HepG2 (cell line): ENCODE results near the gene CNTN2. TPM values are rescaled to one million over a fixed set of nuclear protein-coding genes. Genes with fewer than 3 reads are reported as not detected.

Experiments
- BHLHE40 ChIP-seq: IDR thresholded peaks from 2 replicates; pipeline ENCODE4 v1.6.1; 2011; ENCODE audit warnings: low read length, improper control_type of control experiment
- BRF2 ChIP-seq: sonication (generic); formaldehyde crosslinking; IDR thresholded peaks from 2 replicates; pipeline ENCODE4 v1.8.1; 2022; ENCODE audit warnings: mild to moderate bottlenecking, missing genetic modification reagents
- FOXC1 ChIP-seq: sonication (generic); formaldehyde crosslinking; IDR thresholded peaks from 2 replicates; pipeline ENCODE4 v1.8.0; 2022; ENCODE audit warnings: mild to moderate bottlenecking, missing genetic modification reagents, borderline replicate concordance
- FOXK1 ChIP-seq: sonication (generic); formaldehyde crosslinking; IDR thresholded peaks from 2 replicates; pipeline ENCODE4 v1.4.0; 2020; ENCODE audit warnings: low read depth, missing genetic modification reagents, borderline replicate concordance
- FOXM1 ChIP-seq: sonication (generic); formaldehyde crosslinking; IDR thresholded peaks from 2 replicates; pipeline ENCODE4 v1.5.0; 2020; ENCODE audit warnings: missing genetic modification reagents
- GTF2F1 ChIP-seq: fragments of 150-350 bp; IDR thresholded peaks from 2 replicates; pipeline ENCODE4 v1.6.1; 2014; ENCODE audit warnings: low read length
- HDAC6 ChIP-seq: fragments of 200-600 bp; sonication (generic); IDR thresholded peaks from 2 replicates; pipeline ENCODE4 v1.7.0; 2017; ENCODE audit warnings: mild to moderate bottlenecking, antibody characterized with exemption, low read length, low read depth
- MXI1 ChIP-seq: IDR thresholded peaks from 3 replicates; pipeline ENCODE4 v1.6.1; 2012; ENCODE audit warnings: low read depth, low read length, inconsistent platforms, borderline replicate concordance
- NFIB ChIP-seq: sonication (generic); formaldehyde crosslinking; IDR thresholded peaks from 2 replicates; pipeline ENCODE4 v1.9.0; 2021; ENCODE audit warnings: missing genetic modification reagents, mild to moderate bottlenecking, borderline replicate concordance
- NFIC ChIP-seq: IDR thresholded peaks from 2 replicates; pipeline ENCODE4 v1.6.1; 2012; ENCODE audit warnings: mild to moderate bottlenecking, low read length, inconsistent platforms
- RBM39 ChIP-seq: fragments of 200-400 bp; formaldehyde crosslinking; IDR thresholded peaks from one replicate; pipeline ENCODE4 v1.6.1; 2018; ENCODE audit warnings: antibody characterized with exemption, mild to moderate bottlenecking, low read depth, low read length; ENCODE audit not compliant: poor library complexity, severe bottlenecking
- SRSF4 ChIP-seq: fragments of 200-400 bp; formaldehyde crosslinking; IDR thresholded peaks from one replicate; pipeline ENCODE4 v1.6.1; 2018; ENCODE audit warnings: mild to moderate bottlenecking, low read depth, low read length, moderate library complexity; ENCODE audit not compliant: poor library complexity, severe bottlenecking
- TEF ChIP-seq: sonication (generic); formaldehyde crosslinking; IDR thresholded peaks from 2 replicates; pipeline ENCODE4 v1.5.0; 2020; ENCODE audit warnings: missing genetic modification reagents
- TFDP2 ChIP-seq: sonication (generic); formaldehyde crosslinking; IDR thresholded peaks from 2 replicates; pipeline ENCODE4 v1.4.0; 2020; ENCODE audit warnings: missing genetic modification reagents
- ZMYM4 ChIP-seq: sonication (generic); formaldehyde crosslinking; IDR thresholded peaks from 2 replicates; pipeline ENCODE4 v1.8.1; 2023; ENCODE audit warnings: mild to moderate bottlenecking, missing genetic modification reagents
- ZNF10 ChIP-seq: sonication (generic); formaldehyde crosslinking; IDR thresholded peaks from 2 replicates; pipeline ENCODE4 v1.4.0; 2020; ENCODE audit warnings: mild to moderate bottlenecking, low read depth, missing genetic modification reagents, borderline replicate concordance
- ZNF263 ChIP-seq: sonication (generic); formaldehyde crosslinking; IDR thresholded peaks from 2 replicates; pipeline ENCODE4 v1.4.0; 2020; ENCODE audit warnings: missing genetic modification reagents
- ZNF556 ChIP-seq: sonication (generic); formaldehyde crosslinking; IDR thresholded peaks from 2 replicates; pipeline ENCODE4 v1.4.0; 2020; ENCODE audit warnings: mild to moderate bottlenecking, missing genetic modification reagents, borderline replicate concordance
- ZNF562 ChIP-seq: sonication (generic); formaldehyde crosslinking; IDR thresholded peaks from 2 replicates; pipeline ENCODE4 v1.8.0; 2022; ENCODE audit warnings: missing genetic modification reagents, borderline replicate concordance
- ZNF609 ChIP-seq: sonication (generic); formaldehyde crosslinking; IDR thresholded peaks from 2 replicates; pipeline ENCODE4 v1.4.0; 2020; ENCODE audit warnings: mild to moderate bottlenecking, missing genetic modification reagents, borderline replicate concordance
- ZNF652 ChIP-seq: IDR thresholded peaks from 2 replicates; pipeline ENCODE4 v1.6.1; 2016; ENCODE audit warnings: low read depth, borderline replicate concordance
- polyA plus RNA-seq, 8 experiments: library from polyadenylated mRNA; depleted of rRNA in 3 of 8; stranded (reverse) in 7 of 8; unstranded in 1 of 8; fragments of >200 nt; fragmentation: Illumina TruSeq in 4 of 8; extraction: Trizol in 4 of 8; gene quantifications; 2 replicates each; pipeline versions ENCODE4 v1.2.1 to v1.2.3, GENCODE V29; 2011 to 2016; ENCODE audit warnings: low read depth in 4 of 8, missing spikeins in 1 of 8, mixed read lengths in 1 of 8; ENCODE audit not compliant: insufficient read depth in 1 of 8
- total RNA-seq, 5 experiments: library from RNA; depleted of rRNA; stranded (reverse); fragments of >200 nt; fragmentation: Illumina TruSeq; extraction: Trizol; gene quantifications; 2 replicates each; pipeline ENCODE4 v1.2.3, GENCODE V29; 2016; ENCODE audit warnings: low read depth in 1 of 5

CNTN2 gene
- total and polyA plus RNA-seq, 2 of the 13 experiments (the other 11 are each of a cell fraction or from before 2014, with no cell fraction given), result not detected

GRCh38 chr1:205121660-205122488 is 78.9 kb downstream of the CNTN2 start, which contains the start of gene RBBP5 (continued):
- TF ChIP-seq ZNF609 (CRISPR knock-in tag), result 0 out of 2 replicates have a peak, but pooled peaks have one; percentile 42
- no peak for TF ChIP-seq ZNF562 (CRISPR knock-in tag)
- no peak for TF ChIP-seq FOXM1 (CRISPR knock-in tag)
- peak; percentile 99 for TF ChIP-seq FOXK1 (CRISPR knock-in tag)
- no peak for TF ChIP-seq RBM39
- TF ChIP-seq BHLHE40, result no peak
- no peak for TF ChIP-seq TEF
- TF ChIP-seq FOXC1 (CRISPR knock-in tag), result no peak
- TF ChIP-seq SRSF4, result no peak
- peak; percentile 73; the same call in 2 of the 3 replicates for TF ChIP-seq MXI1
- TF ChIP-seq NFIB (CRISPR knock-in tag), result no peak
- peak; percentile 22; the same call in 1 of the 2 replicates for TF ChIP-seq ZNF652 (CRISPR knock-in tag)
- TF ChIP-seq ZNF263 (CRISPR knock-in tag), result no peak
- TF ChIP-seq ZNF10, result no peak
- TF ChIP-seq ZMYM4, result peak; percentile 89
- peak; percentile 77 for TF ChIP-seq TFDP2 (CRISPR knock-in tag)
- TF ChIP-seq NFIC, result peak; percentile 88
- no peak for TF ChIP-seq BRF2 (CRISPR knock-in tag)
- TF ChIP-seq GTF2F1, result no peak; the same call in 1 of the 2 replicates
- TF ChIP-seq HDAC6, result peak; percentile 100; the same call in 1 of the 2 replicates
- peak; percentile 95 for TF ChIP-seq ZNF556
